ENCODE results near the gene CORIN.
"Not testable (repeated sequence)": the region's sequence is repeated elsewhere in the genome, so short reads cannot be mapped to it uniquely, and the experiment has no call there.

Gene CORIN

DNA sequence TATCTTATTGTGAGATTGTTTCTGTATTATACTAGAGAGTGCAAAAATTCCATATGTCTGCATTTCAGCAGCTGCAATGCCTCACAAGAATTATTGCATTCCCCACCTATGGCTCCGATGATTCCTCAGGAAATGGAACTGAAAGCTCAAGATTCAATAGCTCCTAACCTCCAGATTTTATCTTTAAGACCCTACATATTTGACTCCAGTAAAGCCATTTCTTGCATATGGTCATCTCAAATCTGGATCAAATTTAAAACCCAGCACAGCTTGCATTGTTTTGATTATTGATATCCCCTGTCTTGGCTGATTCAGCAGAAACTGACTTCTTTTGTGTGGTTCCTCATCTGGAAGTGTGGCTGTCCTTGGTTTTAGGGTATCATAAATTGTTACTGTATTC is 142.6 kb downstream of the CORIN start:
- DNase-seq (ENCODE audit: extremely low read depth in 1 of 2, low read depth in 1 of 2): no peak

DNA sequence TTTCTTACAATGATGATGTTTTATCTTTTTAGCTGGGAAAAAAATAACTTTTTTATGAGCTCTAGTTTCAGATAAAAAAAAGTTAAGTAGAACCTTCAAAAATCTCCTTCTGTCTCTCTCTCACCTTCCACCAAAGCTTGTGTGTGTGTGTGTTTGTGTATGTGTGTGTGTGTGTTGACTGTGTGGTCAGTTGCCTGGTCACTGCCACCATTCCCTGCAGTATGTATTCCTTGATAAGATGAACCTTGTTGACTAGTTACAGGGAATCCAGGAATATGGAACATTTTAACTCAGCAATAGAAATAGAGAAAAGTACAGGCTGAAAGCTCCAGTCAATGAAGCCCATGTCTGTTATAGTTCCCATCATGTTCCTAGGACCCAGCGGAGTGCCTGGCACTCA is 143.5 kb downstream of the CORIN start:
- DNase-seq (ENCODE audit: extremely low read depth in 1 of 2, low read depth in 1 of 2): no peak

DNA sequence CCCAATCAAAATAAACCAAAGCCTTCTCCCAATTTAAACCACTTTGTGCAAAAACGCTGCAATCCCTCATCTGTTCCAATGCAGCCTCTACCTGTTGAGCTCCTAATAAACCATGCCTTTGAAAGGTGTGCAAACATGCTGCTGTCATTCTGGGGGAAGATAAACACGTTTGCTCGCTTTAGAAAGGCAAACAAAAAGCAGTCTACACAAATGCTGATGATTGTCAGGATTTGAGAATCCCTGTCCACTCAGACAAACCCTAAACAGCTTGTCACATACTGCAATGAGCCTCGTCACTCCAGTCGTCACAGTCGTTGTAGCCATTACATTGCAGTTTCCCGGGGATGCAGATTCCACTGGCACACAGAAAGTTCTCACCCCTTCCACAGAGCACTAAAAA is 145.2 kb downstream of the CORIN start:
- DNase-seq (ENCODE audit: extremely low read depth in 1 of 2, low read depth in 1 of 2): no peak

DNA sequence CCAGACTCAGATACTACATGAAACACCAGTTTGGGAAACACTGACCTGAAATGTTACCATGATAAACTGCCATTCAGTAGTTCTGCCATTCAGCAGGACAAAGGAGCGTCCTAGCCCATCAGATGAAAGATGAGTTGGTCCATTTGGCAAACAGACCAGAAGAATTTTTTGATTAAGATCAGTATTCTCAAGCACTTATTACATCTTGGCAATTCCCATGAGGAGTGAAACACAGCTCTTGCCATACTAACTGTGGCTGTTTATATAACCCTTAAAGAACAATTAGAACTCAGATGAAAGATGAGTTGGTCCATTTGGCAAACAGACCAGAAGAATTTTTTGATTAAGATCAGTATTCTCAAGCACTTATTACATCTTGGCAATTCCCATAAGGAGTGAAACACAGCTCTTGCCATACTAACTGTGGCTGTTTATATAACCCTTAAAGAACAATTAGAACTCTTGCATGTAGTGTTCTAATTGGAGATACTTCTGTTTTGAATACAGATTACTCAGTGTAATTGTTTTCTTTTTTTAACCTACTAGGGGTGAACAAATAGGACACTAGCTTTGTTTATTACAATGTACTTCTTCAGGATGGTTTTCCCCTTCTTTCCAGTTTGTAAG is 146.0 kb downstream of the CORIN start:
- not testable (repeated sequence) for DNase-seq (ENCODE audit: extremely low read depth in 1 of 2, low read depth in 1 of 2)

DNA sequence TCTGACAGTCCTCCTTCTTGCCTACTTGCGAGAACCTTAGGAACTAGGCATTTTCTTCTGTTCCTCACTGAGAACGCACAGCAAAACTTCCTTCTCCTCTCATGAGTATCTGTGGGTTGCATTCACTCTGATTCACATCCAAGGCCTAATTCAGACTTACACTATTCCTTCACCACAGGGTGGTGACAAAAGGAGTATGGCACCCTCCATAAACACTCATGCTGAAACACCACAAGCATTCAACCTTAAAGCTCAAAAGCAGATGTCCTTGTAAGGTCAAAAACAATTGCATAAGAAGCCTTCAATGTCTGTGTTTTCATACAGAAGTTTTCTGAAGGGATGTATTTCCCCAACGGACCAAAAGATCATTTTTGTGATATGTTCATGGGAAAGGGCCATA is 147.3 kb downstream of the CORIN start:
- DNase-seq (ENCODE audit: extremely low read depth in 1 of 2, low read depth in 1 of 2): no peak

DNA sequence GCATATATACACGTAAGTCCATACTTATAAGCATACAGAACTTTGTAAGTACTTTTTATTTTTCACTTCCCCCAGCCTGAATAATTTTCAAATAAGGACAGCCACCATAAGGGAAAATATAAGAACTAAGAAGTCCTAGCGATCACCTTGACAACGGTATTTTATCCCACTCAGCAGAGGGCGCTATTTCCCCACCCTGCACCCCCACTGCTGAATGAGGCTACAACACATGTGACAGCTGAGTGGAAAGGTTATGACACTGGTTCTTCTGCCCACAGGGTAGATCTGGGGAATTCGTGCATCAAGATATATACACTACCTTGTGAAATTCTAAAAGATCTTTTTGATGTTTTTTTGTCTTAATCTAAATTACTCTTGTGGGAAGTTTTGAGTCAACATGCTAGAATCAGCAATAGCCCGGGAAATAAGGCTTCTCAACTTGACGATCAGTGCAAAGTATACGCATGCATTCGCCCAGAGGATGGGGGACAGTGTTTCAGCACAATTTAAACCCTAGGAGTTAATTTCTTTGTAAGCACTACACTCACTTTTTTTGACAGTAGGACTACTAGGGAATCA is 151.5 kb downstream of the CORIN start:
- peak; percentile 22 to 25 for DNase-seq (ENCODE audit: extremely low read depth in 1 of 2, low read depth in 1 of 2)

DNA sequence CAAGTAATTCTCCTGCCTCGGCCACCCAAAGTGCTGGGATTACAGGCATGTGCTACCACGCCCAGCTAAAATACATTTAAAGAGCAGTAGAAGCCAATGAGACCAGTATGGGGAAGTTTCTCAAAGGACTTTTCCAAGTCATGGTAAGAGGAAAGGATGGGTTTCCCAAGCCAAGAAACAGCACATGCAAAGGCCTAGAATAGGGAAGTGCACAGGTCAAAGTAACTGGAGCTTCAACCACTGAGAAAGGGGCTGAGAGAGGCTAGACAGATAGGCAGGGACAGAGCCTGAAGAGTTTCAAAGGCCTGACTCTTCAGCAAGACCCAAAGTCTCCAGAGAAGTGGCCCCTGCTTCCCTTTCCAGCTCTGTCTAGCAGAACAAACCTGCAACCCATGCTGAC is 162.1 kb downstream of the CORIN start:
- DNase-seq (ENCODE audit: extremely low read depth in 1 of 2, low read depth in 1 of 2): no peak

DNA sequence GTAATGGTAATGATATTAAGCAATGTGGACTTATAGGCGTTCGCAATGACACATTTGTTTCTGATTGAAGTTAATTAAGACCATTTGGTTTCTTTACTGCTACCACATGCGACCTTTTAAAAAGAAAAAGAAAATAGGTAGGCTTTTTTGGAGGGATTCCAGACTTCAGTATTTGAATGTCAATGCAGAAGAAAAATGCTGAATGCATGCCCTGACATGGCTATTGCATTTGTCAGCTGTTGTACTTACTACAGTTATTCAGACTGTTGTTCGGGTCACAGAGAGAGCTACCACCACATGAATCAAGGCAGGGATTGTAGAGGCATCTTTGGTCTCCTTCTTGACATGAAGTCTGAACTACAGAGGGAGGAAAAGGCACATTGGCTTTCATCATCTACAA is 163.7 kb downstream of the CORIN start:
- DNase-seq (ENCODE audit: extremely low read depth in 1 of 2, low read depth in 1 of 2): no peak

DNA sequence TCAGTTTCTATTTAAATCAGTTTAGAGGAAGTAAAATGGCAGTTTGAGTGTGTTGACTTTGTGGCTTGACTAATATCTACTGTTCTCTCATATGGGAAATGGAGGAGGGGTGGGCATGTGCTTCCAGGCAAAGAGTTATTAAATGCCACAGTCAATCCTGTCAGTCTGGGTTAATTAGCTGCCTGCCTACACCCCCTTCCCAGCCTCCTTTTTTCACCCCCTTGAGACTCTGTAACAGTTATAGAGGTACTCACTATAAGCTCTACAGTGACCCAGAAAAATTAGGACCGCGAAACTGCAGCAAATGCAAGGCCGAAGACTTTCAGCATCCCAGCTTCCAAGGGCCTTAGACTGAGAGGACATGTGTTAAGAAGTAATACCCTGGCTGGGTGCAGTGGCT is 165.2 kb downstream of the CORIN start:
- no peak for DNase-seq (ENCODE audit: extremely low read depth in 1 of 2, low read depth in 1 of 2)

DNA sequence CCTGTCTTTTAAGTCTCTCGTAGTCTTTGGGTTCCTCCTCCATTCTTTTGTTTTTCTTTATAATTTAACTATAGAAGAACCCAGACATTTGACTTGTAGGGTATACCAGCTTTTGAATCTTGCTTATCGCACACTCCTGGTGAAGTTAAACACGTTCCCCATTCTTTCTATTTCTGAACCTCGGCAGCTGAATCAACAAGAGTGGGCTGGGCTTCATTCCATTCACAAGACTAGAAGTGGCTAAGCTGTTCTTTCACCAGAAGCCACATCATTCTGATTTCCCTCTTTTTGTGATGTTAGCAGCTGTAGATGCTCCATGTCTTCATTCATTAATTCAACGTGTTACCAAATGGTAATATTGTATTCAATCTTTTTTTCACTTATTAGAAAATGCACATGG is 167.9 kb downstream of the CORIN start:
- DNase-seq (ENCODE audit: extremely low read depth in 1 of 2, low read depth in 1 of 2): no peak

DNA sequence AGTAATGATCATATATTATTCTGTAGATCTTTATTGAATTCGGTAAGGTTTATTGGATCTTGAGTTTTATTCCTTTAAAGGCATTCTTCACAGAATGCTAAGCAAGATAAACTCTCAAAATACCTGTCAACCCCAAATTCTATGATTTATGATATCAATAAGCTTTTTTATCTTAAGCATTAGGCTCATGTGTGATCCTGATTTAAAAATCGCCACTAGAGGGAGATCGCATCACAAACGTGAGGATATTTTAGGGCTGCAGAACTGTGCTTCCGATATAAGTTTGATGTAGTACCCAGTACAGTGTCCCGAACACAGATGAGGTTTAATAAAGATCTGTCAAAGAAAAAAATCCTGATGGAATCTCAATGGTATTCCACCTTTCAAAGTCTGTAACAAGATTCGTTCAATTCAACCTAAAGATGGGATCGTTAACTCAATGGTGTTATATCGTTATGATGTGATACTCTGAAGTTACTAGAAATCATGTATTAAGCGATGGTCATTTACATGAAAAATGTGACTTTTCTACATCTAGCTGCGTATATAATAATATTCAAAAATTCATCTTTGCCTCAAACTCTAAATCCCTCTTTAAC is 169.0 kb downstream of the CORIN start:
- DNase-seq (ENCODE audit: extremely low read depth in 1 of 2, low read depth in 1 of 2): no peak

DNA sequence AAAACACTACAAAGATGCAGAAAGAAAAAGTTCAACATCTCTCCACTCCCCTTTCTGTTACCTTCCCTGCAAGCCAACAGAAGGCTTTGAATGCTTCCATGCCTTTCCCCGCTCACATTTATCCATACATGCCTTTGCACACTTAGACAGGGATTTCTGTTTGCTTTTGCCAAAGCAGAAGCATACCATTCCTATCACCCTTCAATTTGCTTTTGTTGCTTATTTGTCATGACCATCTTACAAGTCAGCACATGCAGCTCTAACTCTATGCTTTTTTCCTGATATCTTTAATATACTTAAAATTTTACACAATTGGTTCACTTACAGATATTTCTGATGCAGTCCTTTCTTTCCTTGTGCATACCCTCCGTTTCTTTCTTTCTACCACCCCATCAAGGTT is 169.6 kb downstream of the CORIN start:
- no peak for DNase-seq (ENCODE audit: extremely low read depth in 1 of 2, low read depth in 1 of 2)

DNA sequence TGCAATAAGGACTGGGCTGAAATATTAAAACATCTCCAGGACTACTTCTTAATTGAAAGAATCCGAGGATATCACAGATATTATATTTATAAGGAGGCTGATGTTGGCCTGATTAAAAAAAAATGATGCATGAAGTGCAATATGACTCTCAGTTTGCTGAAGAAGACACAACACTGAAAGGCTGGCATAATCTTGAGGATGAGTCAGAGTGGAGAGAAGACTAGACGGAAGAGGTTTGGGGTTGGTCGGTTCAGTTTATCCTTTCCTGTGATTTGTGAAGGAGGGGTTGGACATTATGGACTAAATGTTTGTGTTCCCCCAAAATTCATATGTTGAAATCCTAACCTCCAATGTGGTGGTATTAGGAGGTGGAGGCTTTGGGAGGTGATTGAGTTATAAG is 170.3 kb downstream of the CORIN start:
- no peak for DNase-seq (ENCODE audit: extremely low read depth in 1 of 2, low read depth in 1 of 2)

DNA sequence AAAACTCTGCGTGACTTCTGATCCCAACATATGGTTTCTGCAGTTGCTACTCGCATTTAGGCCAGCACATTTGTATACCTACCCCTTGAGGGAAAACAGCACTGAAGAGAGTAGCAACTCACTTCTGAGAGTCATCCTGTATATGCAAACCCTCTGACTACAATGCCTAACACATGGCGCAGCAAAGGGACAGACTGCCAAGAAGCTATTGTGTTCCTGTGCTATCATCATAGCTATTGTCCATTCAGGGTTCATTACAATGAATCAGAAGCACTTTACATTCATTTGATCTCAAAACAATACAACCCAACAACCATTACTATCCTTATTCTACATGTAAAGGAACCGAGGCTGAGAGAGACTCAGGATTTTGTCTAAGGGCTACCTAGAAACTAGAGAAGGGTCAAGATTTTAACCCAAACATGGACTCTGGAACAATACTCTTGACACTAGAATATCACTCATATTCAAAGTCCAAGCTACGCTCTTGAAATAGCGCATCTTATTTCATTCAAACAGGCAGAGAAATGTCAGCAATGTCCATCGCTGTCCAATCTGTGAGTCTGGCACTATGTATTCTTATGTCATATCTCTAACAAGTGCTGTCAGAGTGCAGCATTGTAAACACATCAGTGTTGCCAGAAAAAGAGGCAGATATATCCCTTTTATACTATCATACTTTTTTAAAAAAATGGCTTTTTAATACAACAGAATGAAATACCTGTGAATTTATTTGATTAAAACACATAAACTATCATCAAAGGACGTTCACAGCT is 173.6 kb downstream of the CORIN start:
- DNase-seq (ENCODE audit: extremely low read depth in 1 of 2, low read depth in 1 of 2): no peak

DNA sequence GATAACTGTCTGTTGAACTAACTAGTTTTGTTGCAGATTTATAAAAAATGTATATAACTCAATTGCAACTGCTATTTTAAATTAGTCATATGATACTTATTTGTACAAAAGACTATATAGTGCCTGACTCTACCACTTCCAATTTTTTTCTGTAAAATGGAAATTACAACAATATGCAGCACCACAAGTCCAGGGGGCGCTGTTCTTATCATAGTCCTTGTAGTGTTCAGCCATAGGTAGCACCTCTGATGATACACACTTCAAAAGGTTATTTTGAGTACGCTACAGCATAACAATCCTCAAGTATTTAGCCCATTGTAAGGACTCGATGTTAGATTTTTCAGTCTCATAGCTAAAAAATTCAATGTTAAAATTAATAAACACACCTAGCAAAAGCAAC is 174.9 kb downstream of the CORIN start:
- DNase-seq (ENCODE audit: extremely low read depth in 1 of 2, low read depth in 1 of 2): no peak

DNA sequence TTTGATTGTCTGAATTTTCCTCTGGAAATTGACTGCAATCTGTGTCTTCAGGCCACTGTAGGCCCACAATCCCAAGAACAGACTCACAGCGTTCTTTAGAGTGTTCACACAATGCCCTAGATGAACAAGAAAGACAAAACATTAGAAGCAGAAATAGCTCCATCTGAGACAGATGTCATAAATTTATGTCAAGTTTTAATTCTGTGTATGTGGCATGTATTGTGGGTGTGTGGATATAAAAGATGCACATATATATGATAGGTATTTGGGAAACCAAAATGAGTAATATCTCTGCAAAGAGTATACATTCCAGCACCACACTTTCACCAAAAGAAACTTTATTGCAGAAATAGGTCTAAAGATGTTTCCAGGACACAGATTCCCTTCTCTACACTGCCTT is 176.1 kb downstream of the CORIN start:
- DNase-seq (ENCODE audit: extremely low read depth in 1 of 2, low read depth in 1 of 2): no peak

DNA sequence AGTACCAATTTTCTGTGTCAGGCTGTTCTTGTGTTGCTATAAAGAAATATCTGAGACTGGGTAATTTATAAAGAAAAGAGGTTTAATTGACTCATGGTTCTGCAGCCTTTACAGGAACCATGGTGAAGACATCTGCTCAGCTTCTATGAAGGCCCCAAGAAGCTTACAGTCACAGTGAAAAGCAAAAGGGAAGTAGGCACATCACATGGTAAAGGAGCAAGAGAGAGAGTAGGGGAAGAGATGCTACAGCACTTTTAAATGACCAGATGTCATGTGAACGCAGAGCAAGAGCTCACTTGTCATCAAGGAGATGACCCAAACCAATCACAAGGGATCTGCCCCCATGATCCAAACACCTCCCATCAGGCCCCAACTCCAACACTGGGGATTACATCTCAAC is 178.5 kb downstream of the CORIN start:
- no peak for DNase-seq (ENCODE audit: extremely low read depth in 1 of 2, low read depth in 1 of 2)

DNA sequence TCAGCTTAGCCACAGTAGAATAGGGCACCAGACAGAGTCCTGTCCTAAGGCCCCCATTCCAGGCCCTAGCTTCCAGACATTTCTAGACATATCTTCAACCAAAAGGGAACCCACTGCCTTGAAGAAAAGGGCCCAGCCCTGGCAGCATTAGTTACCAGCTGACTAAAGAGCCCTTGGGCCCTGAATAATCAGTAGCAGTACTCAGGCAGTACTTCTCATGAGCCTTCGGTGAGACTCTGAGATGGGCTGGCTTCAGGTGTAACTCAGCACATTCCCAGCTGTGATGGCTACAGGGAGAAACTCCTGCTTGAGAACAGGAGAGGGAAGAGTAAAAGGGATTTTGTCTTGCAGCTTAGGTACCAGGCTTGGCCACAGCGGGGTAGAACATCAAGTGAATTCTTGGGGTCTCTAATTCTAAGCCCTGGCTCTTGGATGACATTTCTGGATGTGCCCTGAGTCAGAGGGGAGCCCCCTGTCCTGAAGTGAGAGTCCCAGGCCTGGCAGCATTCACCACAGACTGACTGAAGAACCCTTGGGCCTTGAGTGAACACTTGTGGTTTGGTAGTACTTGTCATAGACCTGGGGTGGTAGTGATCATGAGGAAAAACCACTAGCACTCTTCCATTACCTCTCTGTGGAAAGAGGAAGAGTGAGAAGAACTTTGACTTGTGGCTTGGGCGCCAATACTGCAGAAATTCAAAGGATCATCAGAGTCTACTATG is 182.7 kb downstream of the CORIN start:
- no peak for DNase-seq (ENCODE audit: extremely low read depth in 1 of 2, low read depth in 1 of 2)

DNA sequence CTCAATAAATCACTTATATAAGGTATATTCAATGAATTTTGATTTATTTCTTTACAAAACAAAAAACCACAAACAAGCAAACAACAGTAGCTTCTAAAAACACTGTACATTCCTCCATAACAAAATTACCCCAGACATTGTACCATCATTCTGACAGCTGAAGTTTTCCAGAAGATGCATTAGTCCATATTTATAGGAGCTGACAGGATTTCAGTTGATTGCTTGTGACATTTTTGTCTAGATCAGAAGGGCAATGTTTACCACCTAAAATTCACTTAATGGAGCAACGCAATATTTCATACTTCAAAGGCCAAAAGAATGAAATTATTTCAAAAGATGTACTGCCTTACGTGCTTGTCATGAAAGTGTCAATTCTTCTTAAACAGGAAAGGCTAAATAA is 185.8 kb downstream of the CORIN start:
- DNase-seq (ENCODE audit: extremely low read depth in 1 of 2, low read depth in 1 of 2): no peak

DNA sequence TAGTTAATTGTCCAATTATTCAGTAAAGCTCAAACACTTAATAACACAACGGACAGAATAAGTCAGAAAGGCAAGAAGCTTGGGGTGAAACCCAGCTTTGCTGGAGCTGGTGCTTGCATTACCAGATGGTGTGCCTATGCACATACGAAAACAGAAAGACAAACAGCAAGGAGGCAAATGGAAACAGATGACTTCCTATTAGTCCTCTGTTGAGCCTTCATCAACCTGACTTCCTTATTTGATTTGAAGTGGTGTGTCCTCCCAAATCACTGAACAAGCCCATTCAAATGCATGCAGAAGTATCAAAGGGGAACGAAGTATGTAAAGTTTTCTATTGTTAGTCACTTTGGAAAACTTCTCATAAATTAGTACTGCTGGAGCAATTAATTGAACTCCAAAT is 186.6 kb downstream of the CORIN start:
- no peak for DNase-seq (ENCODE audit: extremely low read depth in 1 of 2, low read depth in 1 of 2)

DNA sequence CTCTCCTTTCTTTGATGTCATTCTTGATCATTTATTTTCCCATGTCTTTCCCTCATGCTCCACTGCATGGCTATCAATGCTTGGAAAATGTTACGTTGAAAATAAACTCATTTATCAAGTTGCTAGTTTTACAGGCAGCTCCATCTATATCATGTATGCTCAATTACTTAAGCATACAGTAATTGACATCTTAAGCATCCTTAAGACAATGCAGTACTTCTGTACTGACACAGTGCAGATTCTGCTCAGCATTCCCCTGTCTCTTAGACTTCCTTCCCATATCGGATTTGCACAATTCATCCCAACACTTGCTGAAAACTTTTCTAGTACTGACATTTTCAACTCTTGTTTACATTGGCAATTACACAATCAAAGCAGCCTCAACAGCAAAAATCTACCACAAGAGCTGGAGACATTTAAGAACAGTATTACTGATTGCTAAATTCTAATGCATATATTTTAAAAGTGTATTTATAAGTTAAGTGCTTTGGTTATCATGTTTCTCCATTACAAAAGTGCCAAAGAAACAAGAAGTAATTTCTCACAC is 187.2 kb downstream of the CORIN start:
- DNase-seq (ENCODE audit: extremely low read depth in 1 of 2, low read depth in 1 of 2): no peak

All from activated CD8-positive, alpha-beta memory T cell treated with anti-CD3 and anti-CD28 coated beads for 1 hour (primary cell).